GM18868 (cell line): ENCODE measurements around the gene ETF1.
A peak's percentile ranks its signal among the peaks of the same experiment; 100 is the strongest.

Source experiments
- ATAC-seq: cut with Tn5 transposase; IDR thresholded peaks from one replicate; pipeline ENCODE4 v1.9.1; 2021; ENCODE audit warnings: mild to moderate bottlenecking, moderate library complexity; ENCODE audit not compliant: unreplicated experiment

Gene ETF1

DNA sequence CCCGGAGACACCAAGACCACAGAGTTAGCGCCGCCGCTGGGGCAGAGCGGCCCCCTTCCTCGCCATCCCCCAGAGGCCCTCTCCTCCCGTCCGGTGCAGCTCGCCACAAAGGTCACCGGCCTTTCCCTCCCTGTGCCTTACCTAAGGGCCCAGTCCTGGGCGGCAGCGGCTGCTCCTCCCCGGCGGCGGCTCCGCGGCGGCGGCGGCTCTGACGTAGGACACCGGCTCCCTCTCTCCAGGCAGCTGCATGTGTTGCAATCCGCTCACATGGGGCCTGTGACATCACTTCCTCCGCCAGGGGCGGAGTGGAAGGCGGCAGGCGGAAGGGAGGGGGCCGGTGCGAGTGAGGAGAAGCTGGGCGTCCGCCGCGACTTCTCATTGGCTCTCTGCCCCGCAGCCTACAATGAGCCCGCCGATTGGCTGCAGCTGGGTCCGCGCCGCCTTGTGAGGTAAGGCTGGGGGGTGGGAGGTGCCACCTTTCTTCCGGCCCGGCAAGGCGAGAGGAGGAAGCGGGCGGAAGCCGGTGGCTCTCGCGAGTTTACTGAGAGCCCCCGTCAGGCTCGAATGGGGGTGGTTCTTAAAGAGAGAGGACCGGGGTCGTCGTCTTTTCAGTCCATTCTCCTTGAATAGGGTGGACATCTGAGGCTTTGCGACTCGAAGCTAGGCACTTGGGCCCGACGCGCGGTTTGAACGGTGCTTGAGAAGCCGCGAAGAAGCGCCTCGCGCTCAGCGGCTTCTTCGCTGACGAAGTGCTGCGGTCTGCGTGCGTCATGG lies at the start of gene ETF1:
TSS of gene ETF1 (minus strand) at position 281 of the 774 bp plus-strand sequence. CDS start 318 bp downstream, outside the sequence.
- ATAC-seq = peak; percentile 93

DNA sequence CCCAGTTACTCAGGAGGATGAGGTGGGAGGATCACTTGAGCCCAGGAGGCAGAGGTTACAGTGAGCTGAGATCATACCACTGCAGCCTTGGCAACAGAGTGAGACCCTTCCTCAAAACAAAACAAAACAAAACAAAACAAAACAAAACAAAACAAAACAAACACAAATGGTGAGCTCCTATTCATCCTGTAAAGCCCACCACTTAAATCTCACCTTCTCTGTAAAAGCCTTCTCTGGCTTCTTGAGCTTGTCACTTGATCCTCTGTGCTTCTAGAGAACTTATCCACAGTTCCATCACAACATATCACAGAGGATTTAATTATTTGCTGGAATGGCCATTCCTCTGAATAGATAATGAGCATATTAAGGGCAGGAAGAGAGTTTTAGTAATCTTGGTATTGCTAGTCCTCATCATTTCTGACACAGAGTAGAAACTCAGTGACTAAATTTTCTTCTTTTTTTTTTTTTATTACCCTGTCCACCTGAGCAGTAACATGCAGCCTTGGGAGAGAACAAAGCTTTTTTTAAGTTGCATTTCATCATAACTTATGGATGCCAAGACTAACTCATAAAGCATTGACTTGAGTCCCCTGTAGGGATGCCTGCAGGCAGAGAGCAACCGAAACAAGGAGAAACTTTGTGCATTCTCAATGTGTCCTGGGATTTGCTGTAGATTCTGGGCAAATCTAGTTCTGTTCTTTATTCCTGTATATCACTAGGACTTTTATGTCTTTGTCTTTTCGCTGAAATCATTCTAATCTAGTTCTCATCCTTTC lies 45.2 kb upstream of the ETF1 start:
- ATAC-seq = no peak

DNA sequence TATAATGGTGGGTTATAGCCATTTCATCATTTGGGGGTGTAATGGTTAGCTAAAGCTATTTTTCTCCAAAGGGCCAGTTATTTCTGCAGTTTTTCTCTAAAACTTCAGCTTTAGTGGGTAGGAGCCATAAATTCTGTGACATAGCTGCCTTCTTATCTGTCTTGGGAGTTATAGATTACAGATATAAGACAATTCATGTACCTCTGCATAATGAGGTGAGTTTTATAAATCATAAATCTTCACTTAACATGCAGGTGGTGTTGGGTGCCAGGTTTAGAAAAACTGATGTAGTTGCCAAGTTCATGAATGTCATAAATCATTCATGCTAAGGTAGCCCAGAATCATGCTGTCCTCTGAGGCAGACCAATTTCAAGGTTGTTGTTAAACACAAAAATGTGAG lies 42.1 kb upstream of the ETF1 start:
- ATAC-seq = no peak

DNA sequence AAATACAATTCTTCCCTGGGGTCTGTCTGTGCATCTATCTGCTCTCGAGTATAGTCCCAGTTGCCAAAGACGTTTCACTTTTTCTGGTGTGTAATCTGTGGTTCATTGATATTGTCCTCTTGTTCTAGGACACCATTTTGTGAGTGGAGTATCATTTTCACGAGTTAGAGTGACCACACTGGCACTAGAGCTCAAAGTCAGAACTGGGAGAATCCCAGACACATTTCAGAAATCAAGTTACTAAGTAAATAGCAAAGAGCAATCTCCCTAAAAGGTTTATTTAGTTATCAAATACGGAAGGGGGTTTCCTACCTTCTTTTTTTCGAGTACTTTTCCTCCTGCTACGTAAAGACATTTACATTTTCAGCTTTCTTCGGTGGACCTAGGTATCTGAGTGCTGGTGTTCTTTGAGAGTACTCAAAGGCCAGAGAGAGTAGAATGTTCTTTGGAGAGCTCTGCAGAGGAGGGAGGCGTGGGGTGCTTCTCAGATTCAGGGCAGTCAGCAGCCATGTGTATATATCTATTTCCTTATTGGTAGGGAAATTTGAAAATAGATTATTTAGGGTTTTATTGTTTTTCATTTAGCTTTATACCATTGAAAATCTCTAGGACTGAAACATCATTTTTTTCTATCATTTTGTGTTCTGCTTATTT lies 41.1 kb upstream of the ETF1 start:
- ATAC-seq = no peak

DNA sequence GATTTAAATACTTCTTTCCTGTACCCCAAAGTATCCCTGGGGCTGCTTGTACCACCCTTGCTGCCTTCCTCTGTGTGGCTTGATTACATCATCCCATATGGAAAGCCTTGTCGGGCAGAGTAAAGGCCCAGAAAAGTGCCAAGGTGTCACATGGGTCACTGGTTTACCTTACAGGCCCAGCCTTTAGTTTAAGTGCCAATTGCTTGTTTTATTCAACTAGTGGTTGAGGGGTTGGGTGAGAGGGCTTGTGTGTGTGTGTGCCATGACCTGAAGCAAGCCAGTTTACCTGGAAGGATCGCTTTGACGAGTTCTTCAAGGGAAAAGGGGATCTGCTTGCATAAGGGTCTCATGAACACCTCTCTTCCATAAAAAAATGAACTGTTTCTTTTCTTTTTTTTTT lies 39.9 kb upstream of the ETF1 start:
- ATAC-seq = no peak

DNA sequence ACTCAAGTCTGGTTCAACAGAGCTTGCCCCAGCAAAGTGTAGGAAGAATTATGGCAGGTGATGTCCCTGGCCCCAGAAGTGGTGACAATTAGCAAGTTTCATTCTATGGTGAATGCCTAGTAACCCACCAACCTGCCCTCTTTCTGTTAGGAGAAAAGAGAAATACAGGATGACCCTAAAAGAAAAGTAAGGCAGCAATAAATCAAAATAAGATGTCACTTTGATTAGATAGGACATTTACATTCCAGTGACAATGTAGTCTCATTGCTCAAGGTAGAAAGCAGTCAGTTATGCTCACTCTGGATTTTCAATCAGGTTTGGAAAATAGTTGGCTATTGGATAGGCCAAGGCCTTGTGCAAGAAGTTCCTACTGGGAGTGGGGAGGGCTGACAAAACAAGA lies 37.7 kb upstream of the ETF1 start:
- ATAC-seq = no peak

DNA sequence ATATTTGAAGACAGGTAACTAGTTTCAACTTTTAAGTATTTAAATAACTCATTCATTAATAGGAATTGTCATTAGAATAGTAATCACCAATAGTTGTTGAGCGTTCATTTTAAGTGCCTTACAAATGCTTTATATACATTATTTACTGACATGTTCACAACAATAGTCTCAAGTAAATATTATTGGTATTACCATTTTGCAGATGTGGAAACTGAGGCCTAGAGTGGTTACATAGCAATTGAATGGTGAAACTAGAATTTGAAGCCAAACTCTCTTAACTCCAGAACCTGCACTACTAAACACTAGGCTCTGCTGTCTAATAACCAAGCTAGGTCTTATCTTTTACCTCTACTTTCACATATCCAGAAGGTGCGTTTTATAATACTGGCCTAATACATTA lies 37.0 kb upstream of the ETF1 start:
- no peak for ATAC-seq

DNA sequence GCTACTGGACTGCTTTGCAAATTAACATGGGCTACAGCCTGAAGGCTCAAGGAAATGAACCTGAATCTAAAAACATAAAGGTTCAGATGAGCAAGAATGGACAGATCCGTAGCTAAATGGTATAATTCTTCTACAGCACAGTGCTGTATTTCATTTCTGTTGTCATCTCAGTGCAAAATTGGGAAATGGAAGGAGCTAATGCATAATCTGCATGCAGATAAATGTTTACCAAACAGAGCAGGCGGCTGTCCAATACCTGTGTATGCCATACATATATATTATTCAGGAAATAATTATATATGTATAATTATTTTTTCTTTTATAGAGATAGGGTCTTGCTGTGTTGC lies 36.5 kb upstream of the ETF1 start:
- no peak for ATAC-seq

DNA sequence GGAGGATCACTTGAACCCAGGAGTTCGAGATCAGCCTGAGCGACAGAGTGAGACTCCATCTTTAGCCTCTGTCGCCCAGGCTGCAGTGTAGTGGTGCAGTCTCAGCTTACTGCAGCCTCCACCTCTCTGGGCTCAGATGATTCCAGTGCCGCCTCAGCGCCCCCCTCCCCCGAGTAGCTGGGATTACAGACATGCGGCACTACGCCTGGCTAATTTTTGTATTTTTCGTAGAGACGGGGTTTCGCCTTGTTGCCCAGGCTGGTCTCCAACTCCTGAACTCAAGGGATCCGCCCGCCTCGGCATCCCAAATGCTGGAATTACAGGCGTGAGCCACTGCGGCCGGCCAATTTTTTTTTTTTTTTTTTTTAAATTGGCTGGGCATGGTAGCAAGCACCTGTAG lies 34.4 kb upstream of the ETF1 start:
- ATAC-seq = no peak

DNA sequence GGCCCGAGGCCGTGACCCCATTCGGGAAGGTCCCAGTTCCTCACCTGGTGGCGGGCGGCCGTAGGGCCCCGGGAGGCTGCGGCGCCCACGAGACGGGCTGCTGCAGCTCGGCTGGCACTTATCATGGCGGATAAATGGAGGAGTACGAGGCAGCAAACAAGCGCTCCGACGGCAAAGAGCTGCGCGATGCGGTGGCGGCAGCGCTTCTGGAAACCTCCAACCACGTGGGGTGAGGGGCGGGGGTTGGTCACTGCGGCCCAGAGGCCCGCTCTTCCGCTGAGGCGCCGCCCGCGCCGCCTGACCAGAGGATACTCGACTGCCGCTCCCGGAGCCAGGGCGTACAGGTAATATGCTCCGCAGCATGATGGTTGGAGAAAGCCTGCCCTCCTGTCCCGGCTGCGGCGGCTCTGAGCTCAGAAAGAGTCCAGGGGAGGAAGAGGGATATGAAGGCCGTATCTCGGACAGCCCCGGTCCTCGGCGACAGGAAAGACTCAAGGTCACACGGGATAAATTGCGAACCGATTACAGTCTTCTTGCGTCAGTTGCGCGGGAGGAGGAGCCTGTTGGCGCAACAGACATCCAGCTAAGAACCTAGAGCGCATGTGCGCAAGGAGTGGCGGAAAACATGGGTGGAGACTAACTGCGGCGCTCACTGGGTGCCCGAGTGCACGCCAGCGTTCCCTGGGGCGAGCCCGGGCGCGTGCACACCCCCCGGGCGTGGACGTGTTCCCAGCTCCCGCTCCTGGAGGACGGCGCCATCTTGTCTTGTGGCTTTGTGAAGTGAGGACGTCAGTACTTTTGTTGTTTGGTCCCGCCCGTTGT lies 32.4 kb upstream of the ETF1 start, which contains the start of gene HSPA9:
TSS of gene HSPA9 (minus strand) at position 208 of the 822 bp plus-strand sequence. CDS start at position 125, 83 bp downstream.
- peak; percentile 89 for ATAC-seq

DNA sequence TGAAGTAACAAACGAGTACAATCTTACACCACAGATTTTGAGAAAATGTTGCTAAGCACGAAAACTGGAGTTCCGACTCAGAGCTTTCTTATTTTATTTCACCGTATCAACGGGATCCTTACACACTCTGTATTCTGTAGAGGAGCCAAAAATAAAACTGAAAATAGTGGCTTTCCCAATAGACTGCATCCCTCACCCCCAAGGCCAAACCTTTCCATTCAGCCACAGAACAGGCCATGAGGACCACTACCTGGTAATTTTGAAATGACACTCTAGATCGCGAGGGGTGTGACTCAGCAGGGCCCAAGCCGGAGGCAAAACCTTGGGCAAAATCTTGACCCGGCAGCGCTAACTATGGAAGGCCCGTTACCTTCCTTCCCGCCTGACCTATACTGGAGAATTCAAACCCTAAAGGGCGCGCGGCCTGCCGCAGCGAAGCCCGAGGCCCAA lies 31.7 kb upstream of the ETF1 start:
- no peak for ATAC-seq

DNA sequence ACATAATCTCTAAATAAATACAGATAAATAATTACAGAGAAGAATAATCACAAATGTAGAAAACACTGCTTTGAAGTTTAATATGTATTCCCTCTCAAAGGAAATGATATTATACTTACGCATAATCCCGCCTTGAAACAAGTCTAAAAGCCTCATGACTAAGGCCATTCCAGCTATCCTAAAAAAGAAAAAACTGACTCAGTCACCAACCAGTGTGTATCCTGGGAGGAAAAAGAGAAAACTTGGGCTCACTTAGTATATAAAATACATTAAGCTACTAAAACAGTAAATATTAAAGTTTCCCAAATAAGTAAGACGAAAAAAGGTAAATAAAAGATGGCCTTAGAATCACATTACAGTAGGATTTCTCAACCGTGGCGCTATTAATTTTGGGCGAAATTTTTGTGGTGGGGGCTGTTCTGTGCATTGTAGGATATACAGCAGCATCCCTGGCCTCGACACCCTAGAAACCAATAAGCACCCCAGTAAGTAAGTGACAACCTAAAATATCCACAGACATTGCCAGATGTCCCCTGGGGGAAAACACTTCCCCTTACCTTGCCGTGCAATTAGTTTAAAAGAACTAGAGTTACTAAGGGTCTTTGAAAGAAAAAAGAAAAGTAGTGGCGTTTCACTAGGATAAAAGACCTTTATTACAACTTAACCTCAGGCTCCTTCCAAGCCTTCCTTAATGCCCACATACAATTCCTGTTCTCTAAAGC lies 31.1 kb upstream of the ETF1 start:
- ATAC-seq = no peak

DNA sequence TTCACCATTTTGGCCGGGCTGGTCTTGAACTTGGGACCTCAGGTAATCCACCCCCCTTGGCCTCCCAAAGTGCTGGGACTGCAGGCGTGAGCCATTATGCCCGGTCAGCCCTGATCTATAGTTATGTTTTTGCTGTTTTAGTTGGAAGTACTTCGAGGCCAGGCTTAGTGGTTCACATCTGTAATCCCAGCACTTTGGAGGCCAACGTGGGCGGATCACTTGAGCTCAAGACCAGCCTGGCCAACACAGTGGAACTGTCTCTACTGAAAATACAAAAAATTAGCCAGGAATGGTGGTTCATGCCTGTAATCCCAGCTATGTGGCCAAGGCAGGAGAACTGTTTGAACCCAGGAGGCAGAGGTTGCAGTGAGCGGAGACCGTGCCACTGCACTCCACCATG lies 30.2 kb upstream of the ETF1 start:
- no peak for ATAC-seq

DNA sequence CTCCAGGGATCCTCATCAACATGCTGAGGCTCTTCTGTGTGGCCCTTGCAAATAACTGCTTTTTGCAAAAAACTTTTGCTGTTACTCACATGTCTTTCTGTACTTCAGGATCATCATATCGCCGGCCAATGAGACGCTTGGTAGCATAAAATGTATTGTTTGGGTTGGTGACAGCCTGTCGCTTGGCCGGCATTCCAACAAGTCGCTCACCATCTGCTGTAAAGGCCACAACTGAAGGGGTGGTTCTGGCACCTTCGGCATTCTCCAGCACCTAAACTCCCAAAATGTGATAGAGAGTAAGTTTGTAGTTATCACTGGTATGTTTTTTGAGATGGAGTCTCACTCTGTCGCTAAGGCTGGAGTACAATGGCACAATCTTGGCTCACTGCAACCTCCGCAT lies 27.8 kb upstream of the ETF1 start:
- no peak for ATAC-seq

DNA sequence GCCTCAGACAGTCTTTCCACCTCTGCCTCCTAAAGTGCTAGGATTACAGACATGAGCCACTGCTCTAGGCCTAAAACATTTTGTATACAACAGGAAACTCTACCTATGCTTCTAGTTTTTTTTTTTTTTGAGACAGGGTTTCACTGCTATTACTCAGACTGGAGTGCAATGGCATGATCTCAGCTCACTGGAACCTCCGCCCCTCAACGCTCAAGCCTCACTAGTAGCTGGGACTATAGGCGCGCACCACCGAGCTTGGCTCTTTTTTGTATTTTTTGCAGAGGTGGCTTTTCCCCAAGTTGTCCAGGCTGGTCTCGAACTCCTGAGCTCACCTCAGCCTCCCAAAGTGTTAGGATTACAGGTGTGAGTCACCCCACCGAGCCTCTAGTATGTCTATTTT lies 26.7 kb upstream of the ETF1 start:
- ATAC-seq = no peak

DNA sequence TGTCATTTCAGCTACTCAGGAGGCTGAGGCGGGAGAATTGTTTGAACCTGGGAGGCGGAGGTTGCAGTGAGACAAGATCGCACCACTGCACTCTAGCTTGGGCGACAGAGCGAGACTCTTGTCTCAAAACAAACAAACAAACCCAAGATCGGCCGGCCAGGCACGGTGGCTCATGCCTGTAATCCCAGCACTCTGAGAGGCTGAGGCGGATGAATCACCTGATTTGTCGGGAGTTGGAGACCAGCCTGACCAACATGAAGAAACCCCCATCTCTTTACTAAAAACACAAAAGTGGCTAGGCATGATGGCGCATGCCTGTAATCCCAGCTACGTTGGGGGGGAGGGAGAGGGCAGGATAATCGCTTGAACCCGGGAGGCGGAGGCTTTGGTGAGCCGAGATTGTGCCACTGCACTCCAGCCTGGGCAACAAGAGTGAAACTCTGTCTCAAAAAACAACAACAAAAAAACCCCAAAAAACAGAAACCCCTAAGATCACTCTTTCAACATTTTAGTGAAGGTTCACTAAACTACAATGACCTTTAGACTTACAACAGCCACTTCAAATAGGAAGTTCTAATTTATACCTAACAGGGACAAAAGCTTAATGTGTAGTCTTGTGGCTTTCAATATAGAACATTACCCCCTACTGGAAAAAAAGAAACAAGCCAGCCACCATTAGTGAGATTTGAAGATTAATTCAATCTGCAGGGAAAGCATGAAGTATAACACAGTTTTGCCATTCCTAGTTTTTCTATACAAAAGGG lies 25.2 kb upstream of the ETF1 start:
- no peak for ATAC-seq

DNA sequence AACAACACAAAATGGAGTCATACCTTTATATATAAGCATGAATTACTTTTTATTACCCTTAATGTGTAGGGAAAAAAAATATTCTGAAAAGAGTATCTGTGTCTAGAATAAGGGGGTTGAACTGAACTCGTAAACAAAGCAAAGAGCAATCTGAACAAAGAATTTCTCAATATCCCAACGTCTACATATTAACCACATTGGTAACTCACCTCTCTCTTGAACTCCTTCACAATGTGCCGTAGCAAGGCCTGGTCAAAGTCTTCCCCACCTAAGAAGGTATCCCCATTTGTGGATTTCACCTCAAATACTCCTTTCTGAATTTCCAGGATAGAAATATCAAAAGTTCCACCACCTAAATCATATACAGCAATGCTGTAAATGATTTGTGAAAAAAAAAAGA lies 23.8 kb upstream of the ETF1 start:
- ATAC-seq = no peak

DNA sequence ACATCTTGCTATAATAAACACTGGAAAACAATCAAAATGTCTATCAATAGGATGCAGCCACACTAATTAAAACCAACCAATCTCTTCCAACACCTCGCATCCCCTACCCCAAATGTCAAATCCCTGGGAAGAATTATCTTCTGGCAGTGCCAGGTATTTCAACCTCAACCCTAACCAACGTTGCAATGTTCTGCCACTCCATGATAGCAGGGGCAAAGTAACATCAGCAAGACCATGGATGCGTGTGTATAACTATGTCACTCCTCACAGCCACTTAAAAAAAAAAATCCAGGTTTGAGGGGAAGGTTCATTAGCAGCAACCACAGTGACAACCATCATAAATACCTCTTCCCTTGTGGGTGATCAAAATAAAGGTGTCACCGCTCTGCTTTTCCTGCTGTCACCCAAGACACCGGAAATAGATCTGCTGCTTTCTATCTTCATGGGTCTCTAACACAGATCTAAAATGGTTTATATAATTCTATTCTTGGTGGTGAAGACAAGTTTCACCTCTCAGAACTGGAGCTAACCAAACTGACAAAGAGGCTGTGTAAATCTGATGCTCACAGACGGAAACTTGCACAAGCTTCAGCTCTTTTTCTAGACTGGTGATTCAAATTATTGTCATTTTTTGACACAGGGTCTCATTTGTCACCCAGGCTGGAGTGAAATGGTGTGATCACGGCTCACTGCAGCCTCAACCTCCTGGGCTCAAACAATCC lies 22.2 kb upstream of the ETF1 start:
- ATAC-seq = no peak

DNA sequence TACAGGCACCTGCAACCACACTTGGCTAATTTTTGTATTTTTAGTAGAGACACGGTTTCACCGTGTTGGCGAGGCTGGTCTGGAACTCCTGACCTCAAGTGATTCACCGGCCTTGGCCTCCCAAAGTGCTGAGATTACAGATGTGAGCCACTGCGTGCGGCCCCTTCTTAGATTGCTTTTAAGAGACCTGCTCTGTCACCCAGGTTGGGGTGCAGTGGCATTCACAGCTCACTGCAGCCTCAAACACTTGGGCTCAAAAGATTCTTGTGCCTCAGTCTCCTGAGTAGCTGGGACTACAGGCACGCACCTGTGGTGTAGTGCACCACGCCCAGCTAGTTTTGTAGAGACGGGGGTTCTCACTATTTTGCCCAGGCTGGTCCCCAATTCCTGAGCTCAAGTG lies 21.2 kb upstream of the ETF1 start:
- no peak for ATAC-seq
